Bone marrow (tissue), 2 donors: ENCODE measurements around the gene JMJD4.

Source experiments
- DNase-seq, 2 donors: peaks; one replicate each; lab custom pipeline; 2025; lab: John Stamatoyannopoulos, UW

Gene JMJD4

GRCh38 chr1:227685807-227686206 lies 49.3 kb downstream of the JMJD4 start:
- DNase-seq, result no peak
